Colon (tissue), 2 donors: ENCODE results near the gene PDGFC.

Experiments
- FAIRE-seq: peaks from 2 replicates; lab custom pipeline; 2012; peaks lifted over from hg19 to GRCh38; lab: Jason Lieb, UNC
- donor health status: control.
- donor health status: control.

Gene PDGFC

GRCh38 chr4:156746111-156746510 lies 225.5 kb downstream of the PDGFC start:
- no peak for FAIRE-seq

GRCh38 chr4:156738766-156739165 lies 232.8 kb downstream of the PDGFC start:
- no peak for FAIRE-seq

GRCh38 chr4:156734965-156735895 lies 236.4 kb downstream of the PDGFC start:
- FAIRE-seq = no peak

- FAIRE-seq = no peak
These were observed 238.0 kb downstream of the PDGFC start for GRCh38 chr4:156733582-156733981.

- FAIRE-seq = no peak
These were observed 239.0 kb downstream of the PDGFC start for GRCh38 chr4:156732634-156733033.

- FAIRE-seq = no peak
These were observed 242.2 kb downstream of the PDGFC start for GRCh38 chr4:156729416-156729815.

- no peak for FAIRE-seq
These were observed 246.3 kb downstream of the PDGFC start for GRCh38 chr4:156725257-156725656.

- FAIRE-seq = no peak
These were observed 247.5 kb downstream of the PDGFC start for GRCh38 chr4:156723951-156724668.

GRCh38 chr4:156718226-156718625 lies 253.4 kb downstream of the PDGFC start:
- no peak for FAIRE-seq

- FAIRE-seq = no peak
These were observed 260.4 kb downstream of the PDGFC start for GRCh38 chr4:156711193-156711590.
